Ovary (tissue), 10 donors: ENCODE data around the gene ARF5. TPM values are rescaled to one million over a fixed set of nuclear protein-coding genes. Genes with fewer than 3 reads are reported as not detected.
A peak's percentile ranks its signal among the peaks of the same experiment; 100 is the strongest.
"Not testable (repeated sequence)": the region's sequence is repeated elsewhere in the genome, so short reads cannot be mapped to it uniquely, and the experiment has no call there.

Experiments used
- DNase-seq, 5 donors: peaks; one replicate each; pipeline ENCODE4 v3.0.0-alpha.2; 2019 to 2020
- H3K27ac ChIP-seq, 2 donors: fragments of 200-600 bp; one replicate each; pipeline versions ENCODE4 v1.5.1 to v1.8.0; 2019 to 2022
- H3K27me3 ChIP-seq: fragments of 200-600 bp; one replicate; pipeline ENCODE4 v1.8.0; 2022
- H3K36me3 ChIP-seq: fragments of 200-600 bp; sonication (generic); one replicate; pipeline ENCODE4 v1.5.1; 2019
- H3K4me1 ChIP-seq: one replicate; pipeline ENCODE4 v1.8.1; 2013; ENCODE audit warnings: mild to moderate bottlenecking, moderate library complexity; ENCODE audit not compliant: insufficient read depth
- H3K4me3 ChIP-seq: fragments of 200-600 bp; sonication (generic); one replicate; pipeline ENCODE4 v1.5.1; 2017
- H3K9me3 ChIP-seq, 2 donors: fragments of 200-600 bp in 1 of 2; sonication (generic) in 1 of 2; one replicate each; pipeline versions ENCODE4 v1.5.1 to v1.8.1; 2013 to 2019; ENCODE audit warnings: mild to moderate bottlenecking in 1 of 2, moderate library complexity in 1 of 2
- CTCF ChIP-seq, 3 donors: fragments of 450-650 bp in 2 of 3; fragments of 200-600 bp in 1 of 3; IDR thresholded peaks; one replicate each; pipeline versions ENCODE4 v1.5.1 to v1.8.0; 2016 to 2022; ENCODE audit warnings: antibody characterized with exemption in 3 of 3, mild to moderate bottlenecking in 1 of 3
- EP300 ChIP-seq: sonication (generic); formaldehyde crosslinking; IDR thresholded peaks from one replicate; pipeline ENCODE4 v1.6.1; 2017; ENCODE audit warnings: antibody characterized with exemption
- POLR2A ChIP-seq: fragments of 450-650 bp; IDR thresholded peaks from one replicate; pipeline ENCODE4 v1.6.1; 2017; ENCODE audit warnings: antibody characterized with exemption, mild to moderate bottlenecking, moderate library complexity
- WGBS, 3 donors: extraction: QIAGEN DNeasy Blood & Tissue Kit in 1 of 3; methylation state at CpG; one replicate each; pipeline versions ENCODE4 v1.1.5 to v1.1.7; 2013 to 2017; 5-methylcytosine and 5-hydroxymethylcytosine counted together
- intact Hi-C, 4 donors: fragments of 100-400 bp; cut with DNase I; formaldehyde crosslinking; loops; one replicate each; pipeline versions ENCODE4 v1.11.0 to v1.15.1; 2022 to 2023
- long read RNA-seq, 3 donors: library from polyadenylated mRNA in 2 of 3; unstranded in 2 of 3; transcript quantifications; one replicate each; pipeline ENCODE4 v2.0.0 and lab custom pipeline, GENCODE V29; 2021 to 2026
- polyA plus RNA-seq, 2 donors: library from polyadenylated mRNA; stranded (reverse); fragments of 200-250 nt in 1 of 2; fragments of 350-450 nt in 1 of 2; fragmentation: Illumina TruSeq in 1 of 2; extraction: RNeasy Lipid Tissue Mini Kit (QIAGEN cat#74804) in 1 of 2; gene quantifications; one replicate each; pipeline ENCODE4 v1.2.3, GENCODE V29; 2013 to 2014
- total RNA-seq, 7 donors: library from RNA; depleted of rRNA in 2 of 7; stranded (reverse); fragments of >200 nt in 2 of 7; fragmentation: NEBNext Ultra II Directional in 3 of 7; extraction: Animal tissue kit (Norgen Biotek cat#: 25700) in 3 of 7; gene quantifications; one replicate each; pipeline versions ENCODE4 v1.1.0 to v1.2.4, GENCODE V29; 2016 to 2023
- donor health status: DM: no; HTN: no; CAD: no; lungs with moderate emphysema.
- donor health status: DM: no; HTN: no; CAD: no.
- donor health status: Bipolar disorder and iron deficiency.
- donor health status: DM: yes; HTN: yes; CAD: no.
- donor health status: DM: no; HTN: no; CAD: no.
- donor health status: DM: yes; HTN: yes; CAD: no.

ARF5 gene
- total RNA-seq (100 to 1,000 TPM in 3 of 7 donors, 10 to 100 TPM in 4; 87.8 to 132 (median 97.3) TPM), polyA plus RNA-seq (100 to 1,000 TPM; 133 to 147 TPM)
- long read RNA-seq, donor 1, transcript ARF5-201 (6 exons, 1,103 nt), result major isoform, 127 of 158 reads
- long read RNA-seq, donor 1, transcript ARF5-204 (5 exons, 1,509 nt), result minor isoform, 22 of 158 reads
- long read RNA-seq, donor 1, partial matches to known transcripts, result 5 of 158 reads
- long read RNA-seq, donor 1, other reads (novel, unspliced or antisense), result 4 of 158 reads
- long read RNA-seq, donor 2, transcript ARF5-201 (6 exons, 1,103 nt), result major isoform, 154 of 217 reads
- long read RNA-seq, donor 2, transcript ARF5-204 (5 exons, 1,509 nt), result minor isoform, 7 of 217 reads
- long read RNA-seq, donor 2, partial matches to known transcripts, result 54 of 217 reads
- long read RNA-seq, donor 2, other reads (novel, unspliced or antisense), result 0 of 217 reads
- long read RNA-seq, donor 3, transcript ARF5-201 (6 exons, 1,103 nt), result major isoform, 133 of 154 reads
- long read RNA-seq, donor 3, transcript ARF5-204 (5 exons, 1,509 nt), result minor isoform, 10 of 154 reads
- long read RNA-seq, donor 3, partial matches to known transcripts, result 7 of 154 reads
- long read RNA-seq, donor 3, other reads (novel, unspliced or antisense), result 4 of 154 reads

- H3K9me3 ChIP-seq, result no peaks in the 10 kb centered on the region
- H3K36me3 ChIP-seq, result no peaks in the 10 kb centered on the region
- H3K27ac ChIP-seq, result peak within 1 kb of the TSS; percentile 86 to 87
- intact Hi-C loops, result loop anchor here (5.0 to 10.0 kb wide), 4 partner anchors 64 to 196 kb away; partner anchors contain the start of genes SND1 (in 3 of the 4) and ZNF800 (in 2 of the 4)
- peaks cover 12% of the 10 kb centered on the region for H3K4me1 ChIP-seq
- 1% methylated on average over 44 to 77 of the region's 77 CpGs for WGBS, 3 donors
- TF ChIP-seq EP300, result no peak
- peak; percentile 57 for TF ChIP-seq POLR2A
- no peak for TF ChIP-seq CTCF (IDR thresholded peaks at IDR 0.05)
- peak within 1 kb of the TSS; percentile 93 for H3K4me3 ChIP-seq
- no peaks in the 10 kb centered on the region for H3K27me3 ChIP-seq
- peak; percentile 90 to 97 (median 95) for DNase-seq
These were observed at the start of gene ARF5 for GRCh38 chr7:127588019-127588696. TSS of gene ARF5 (plus strand) at chr7:127588411. CDS start at chr7:127588499, 88 bp downstream.

GRCh38 chr7:127539116-127539515, 49.1 kb upstream of the ARF5 start:
- WGBS, 3 donors, result 70 to 76% (median 75%) methylated on average over 9 of the region's 9 CpGs
- Histone ChIP-seq H3K4me3 (no peak overlapping the region), H3K36me3 (no peaks in the 10 kb centered on the region), H3K27me3 (no peaks in the 10 kb centered on the region), H3K4me1 (peaks cover 2% of the 10 kb centered on the region), H3K9me3 (no peaks in the 10 kb centered on the region), H3K27ac (no peak overlapping the region)
- intact Hi-C loops, result no loop called here
- no peak for DNase-seq
- TF ChIP-seq EP300, result no peak
- TF ChIP-seq POLR2A, result no peak
- TF ChIP-seq CTCF (IDR thresholded peaks at IDR 0.05), result no peak

GRCh38 chr7:127540461-127540860, 47.8 kb upstream of the ARF5 start:
- intact Hi-C loops, H3K36me3 ChIP-seq, H3K9me3 ChIP-seq, H3K27ac ChIP-seq, H3K4me1 ChIP-seq, H3K4me3 ChIP-seq, H3K27me3 ChIP-seq, DNase-seq: not testable (repeated sequence)
- WGBS, 3 donors, result 79 to 85% (median 84%) methylated on average over 10 of the region's 10 CpGs

- DNase-seq, result no peak
- Histone ChIP-seq H3K4me3 (no peak overlapping the region), H3K27me3 (no peaks in the 10 kb centered on the region), H3K27ac (no peak overlapping the region), H3K4me1 (peaks cover 2% of the 10 kb centered on the region), H3K36me3 (no peaks in the 10 kb centered on the region), H3K9me3 (no peaks in the 10 kb centered on the region)
- intact Hi-C loops, result no loop called here
- TF ChIP-seq EP300 (no peak), POLR2A (no peak), CTCF (IDR thresholded peaks at IDR 0.05) (no peak)
- 71 to 82% (median 80%) methylated on average over 4 of the region's 4 CpGs for WGBS, 3 donors
These were observed 46.7 kb upstream of the ARF5 start for GRCh38 chr7:127541548-127541947.
